ENCODE data around the gene RTEL1.
A peak's percentile ranks its signal among the peaks of the same experiment; 100 is the strongest.
"Not testable (repeated sequence)": the region's sequence is repeated elsewhere in the genome, so short reads cannot be mapped to it uniquely, and the experiment has no call there.

The RTEL1 gene

GRCh38 chr20:63628246-63628975, 29.7 kb upstream of the RTEL1 start:
- DNase-seq (ENCODE audit: low read depth in 2 of 2, low spot score in 1 of 2): no peak

GRCh38 chr20:63630956-63631355, 27.2 kb upstream of the RTEL1 start:
- DNase-seq (ENCODE audit: low read depth in 2 of 2, low spot score in 1 of 2): not testable (repeated sequence)

GRCh38 chr20:63631426-63631825, 26.7 kb upstream of the RTEL1 start:
- DNase-seq (ENCODE audit: low read depth in 2 of 2, low spot score in 1 of 2): not testable (repeated sequence)

- no peak for DNase-seq (ENCODE audit: low read depth in 2 of 2, low spot score in 1 of 2)
These were observed 24.4 kb upstream of the RTEL1 start for GRCh38 chr20:63633732-63634131.

GRCh38 chr20:63635431-63636141, 22.5 kb upstream of the RTEL1 start:
- DNase-seq (ENCODE audit: low read depth in 2 of 2, low spot score in 1 of 2): peak in 1 of 2 donors; percentile 59

GRCh38 chr20:63636752-63637628, 21.1 kb upstream of the RTEL1 start:
- no peak for DNase-seq (ENCODE audit: low read depth in 2 of 2, low spot score in 1 of 2)

GRCh38 chr20:63639093-63639975, 18.8 kb upstream of the RTEL1 start:
- DNase-seq (ENCODE audit: low read depth in 2 of 2, low spot score in 1 of 2): peak in 1 of 2 donors; percentile 54

- no peak for DNase-seq (ENCODE audit: low read depth in 2 of 2, low spot score in 1 of 2)
These were observed 18.0 kb upstream of the RTEL1 start for GRCh38 chr20:63640086-63640485.

GRCh38 chr20:63640686-63641085, 17.4 kb upstream of the RTEL1 start:
- not testable (repeated sequence) for DNase-seq (ENCODE audit: low read depth in 2 of 2, low spot score in 1 of 2)

- DNase-seq (ENCODE audit: low read depth in 2 of 2, low spot score in 1 of 2): no peak
These were observed 16.8 kb upstream of the RTEL1 start for GRCh38 chr20:63641146-63641791.

GRCh38 chr20:63641792-63642523, 16.2 kb upstream of the RTEL1 start:
- DNase-seq (ENCODE audit: low read depth in 2 of 2, low spot score in 1 of 2): peak; percentile 95 to 97

- no peak for DNase-seq (ENCODE audit: low read depth in 2 of 2, low spot score in 1 of 2)
These were observed 15.4 kb upstream of the RTEL1 start for GRCh38 chr20:63642527-63643247.

GRCh38 chr20:63643499-63643898, 14.6 kb upstream of the RTEL1 start:
- no peak for DNase-seq (ENCODE audit: low read depth in 2 of 2, low spot score in 1 of 2)

- DNase-seq (ENCODE audit: low read depth in 2 of 2, low spot score in 1 of 2): no peak
These were observed 14.2 kb upstream of the RTEL1 start for GRCh38 chr20:63643946-63644345.

GRCh38 chr20:63645218-63645617, 12.9 kb upstream of the RTEL1 start:
- DNase-seq (ENCODE audit: low read depth in 2 of 2, low spot score in 1 of 2): no peak

GRCh38 chr20:63648190-63648589, 9.9 kb upstream of the RTEL1 start:
- DNase-seq (ENCODE audit: low read depth in 2 of 2, low spot score in 1 of 2): no peak

- DNase-seq (ENCODE audit: low read depth in 2 of 2, low spot score in 1 of 2): no peak
These were observed 9.1 kb upstream of the RTEL1 start for GRCh38 chr20:63648895-63649589.

GRCh38 chr20:63650486-63650885, 7.6 kb upstream of the RTEL1 start:
- not testable (repeated sequence) for DNase-seq (ENCODE audit: low read depth in 2 of 2, low spot score in 1 of 2)

GRCh38 chr20:63651942-63652191, 6.2 kb upstream of the RTEL1 start:
- no peak for DNase-seq (ENCODE audit: low read depth in 2 of 2, low spot score in 1 of 2)

Data from stimulated activated CD8-positive, alpha-beta memory T cell treated with anti-CD3 and anti-CD28 coated beads, Interleukin-4, amount 100 ng/mL, for 1 hour (primary cell).